K562 (cell line): ENCODE measurements around the gene NMRK1. TPM values are rescaled to one million over a fixed set of nuclear protein-coding genes. Genes with fewer than 3 reads are reported as not detected.

Experiments used
- ATAC-seq: fragments of 200-7000 bp; cut with Tn5 transposase; 3 replicates; pipeline ENCODE4 v1.9.1; 2020; ENCODE audit warnings: moderate library complexity
- BruUV-seq: library from RNA; stranded (reverse); fragments of 400-500 nt; replicated peaks from 2 replicates; lab custom pipeline; 2021; lab: Mats Ljungman, UMichigan
- CTCF ChIA-PET: fragments of 300-600 bp; formaldehyde crosslinking; extraction: SDS; loops from one replicate; lab custom pipeline; 2021; ENCODE audit warnings: low intra/inter-chr PET ratio; lab: Yijun Ruan, JAX
- POLR2A ChIA-PET: fragments of 300-600, 350-650 bp; sonication (Branson Sonifier 250); formaldehyde crosslinking; extraction: SDS; loops from one replicate; lab custom pipeline; 2021; ENCODE audit warnings: antibody characterized with exemption, inconsistent platforms; lab: Yijun Ruan, JAX
- DNase-seq, 4 experiments: peaks; one replicate each; pipeline versions ENCODE4 v3.0.0 to v3.0.0-alpha.2; 2011 to 2018; ENCODE audit warnings: low spot score in 3 of 4, mixed read lengths in 3 of 4; ENCODE audit errors: extremely low read depth in 1 of 4
- FAIRE-seq: peaks from 2 replicates; lab custom pipeline; 2011; peaks lifted over from hg19 to GRCh38; lab: Jason Lieb, UNC
- H2AFZ ChIP-seq: 2 replicates; pipeline ENCODE4 v1.6.0; 2011; ENCODE audit warnings: low read depth, low read length, control low read depth, inconsistent platforms
- H3K27ac ChIP-seq: fragments of 200-600 bp; 3 replicates; pipeline ENCODE4 v1.8.0; 2011; ENCODE audit warnings: low read depth, mild to moderate bottlenecking, control low read depth, inconsistent platforms, low read length, moderate library complexity, mixed read lengths; ENCODE audit errors: extremely low read depth
- H3K27me3 ChIP-seq, 2 experiments: fragments of 300-600 bp in 1 of 2; 2 replicates in 1 of 2; 3 replicates in 1 of 2; pipeline versions ENCODE4 v1.6.0 to v1.8.0; 2011; ENCODE audit warnings: inconsistent platforms in 2 of 2, low read length in 2 of 2, mild to moderate bottlenecking in 1 of 2, mixed read lengths in 1 of 2, moderate library complexity in 1 of 2; ENCODE audit not compliant: control insufficient read depth in 2 of 2, insufficient read depth in 2 of 2
- H3K36me3 ChIP-seq: fragments of 300-600 bp; 3 replicates; pipeline ENCODE4 v1.8.0; 2011; ENCODE audit warnings: mild to moderate bottlenecking, low read length, inconsistent platforms; ENCODE audit not compliant: control insufficient read depth, insufficient read depth
- H3K4me1 ChIP-seq, 2 experiments: fragments of 200-600 bp in 1 of 2; replicated peaks in 1 of 2; 2 replicates in 1 of 2; 3 replicates in 1 of 2; pipeline versions ENCODE4 v1.5.1 to v1.8.0; 2011; ENCODE audit warnings: inconsistent platforms in 2 of 2, low read length in 2 of 2, mild to moderate bottlenecking in 1 of 2, mixed read lengths in 1 of 2, moderate library complexity in 1 of 2; ENCODE audit not compliant: control insufficient read depth in 2 of 2, insufficient read depth in 2 of 2
- H3K4me2 ChIP-seq: 2 replicates; pipeline ENCODE4 v1.6.1; 2011; ENCODE audit warnings: low read length, control low read depth, inconsistent platforms, mixed read lengths; ENCODE audit not compliant: insufficient read depth
- H3K4me3 ChIP-seq: fragments of 200-600 bp; sonication (generic), shearing (Covaris generic); 2 replicates; pipeline ENCODE4 v1.5.1; 2016; ENCODE audit warnings: control low read depth, inconsistent platforms
- H3K79me2 ChIP-seq: fragments of 200-600 bp; 3 replicates; pipeline ENCODE4 v1.8.0; 2011; ENCODE audit warnings: low read length, inconsistent platforms; ENCODE audit not compliant: control insufficient read depth, insufficient read depth
- H3K9ac ChIP-seq, 2 experiments: 2 replicates each; pipeline versions ENCODE4 v1.6.0 to v1.6.1; 2011; ENCODE audit warnings: low read depth in 2 of 2, low read length in 2 of 2, control low read depth in 1 of 2, inconsistent platforms in 1 of 2, mild to moderate bottlenecking in 1 of 2, mixed read lengths in 1 of 2; ENCODE audit not compliant: insufficient read depth in 1 of 2
- H3K9me1 ChIP-seq: one replicate; pipeline ENCODE4 v1.6.0; 2011; ENCODE audit warnings: inconsistent platforms, mild to moderate bottlenecking, low read length, moderate library complexity; ENCODE audit not compliant: control insufficient read depth, insufficient read depth
- H3K9me3 ChIP-seq: replicated peaks from 2 replicates; pipeline ENCODE4 v1.5.1; 2011; ENCODE audit warnings: low read depth, low read length, inconsistent platforms; ENCODE audit not compliant: control insufficient read depth, insufficient read depth
- H4K20me1 ChIP-seq: replicated peaks from 2 replicates; pipeline ENCODE4 v1.6.1; 2011; ENCODE audit warnings: low read length, inconsistent platforms, mixed read lengths; ENCODE audit not compliant: control insufficient read depth, insufficient read depth
- IRF2 ChIP-seq: sonication (generic); formaldehyde crosslinking; IDR thresholded peaks from 2 replicates; pipeline ENCODE4 v1.8.1; 2022; ENCODE audit warnings: mild to moderate bottlenecking, missing genetic modification reagents
- MECOM ChIP-seq: fragments of 250-450 bp; sonication (Bioruptor Pico); IDR thresholded peaks from 2 replicates; pipeline ENCODE4 v1.8.0; 2022; ENCODE audit warnings: inconsistent platforms
- SOX6 ChIP-seq: fragments of 450-650 bp; IDR thresholded peaks from 2 replicates; pipeline ENCODE4 v1.6.1; 2014; ENCODE audit warnings: mild to moderate bottlenecking
- ZBTB8A ChIP-seq: fragments of 450-650 bp; IDR thresholded peaks from 2 replicates; pipeline ENCODE4 v1.6.1; 2018; ENCODE audit warnings: mild to moderate bottlenecking, moderate library complexity; ENCODE audit not compliant: partially characterized antibody
- ZNF785 ChIP-seq: fragments of 250-450 bp; sonication (Bioruptor Pico); IDR thresholded peaks from 2 replicates; pipeline ENCODE4 v1.4.0; 2020; ENCODE audit warnings: mild to moderate bottlenecking
- WGBS: fragments of 100-300 bp; shearing (Covaris generic); methylation state at CpG from one replicate; pipeline ENCODE4 v1.1.6; 2016; ENCODE audit warnings: low coverage, mixed read lengths; ENCODE audit not compliant: insufficient coverage; ENCODE audit errors: missing lambda C conversion rate; 5-methylcytosine and 5-hydroxymethylcytosine counted together
- in situ Hi-C: fragments of 300-500 bp; cut with MboI; formaldehyde crosslinking; loops from 4 replicates; pipeline ENCODE4 v1.15.0; 2018; ENCODE audit warnings: inconsistent platforms, mixed read lengths
- intact Hi-C: fragments of 100-400 bp; cut with micrococcal nuclease; formaldehyde crosslinking; loops from 2 replicates; pipeline ENCODE4 v1.14.2; 2022
- polyA plus RNA-seq, 8 experiments: library from polyadenylated mRNA; depleted of rRNA in 4 of 8; stranded (reverse) in 5 of 8; unstranded in 3 of 8; fragments of >200 nt; fragmentation: Nextera tagmentation in 2 of 8; fragmentation: Illumina TruSeq in 1 of 8; extraction: Ambion mirVana in 2 of 8; extraction: Trizol in 1 of 8; gene quantifications; 2 replicates each; pipeline versions ENCODE4 v1.2.1 to v1.2.3, GENCODE V29; 2011 to 2014; ENCODE audit warnings: inconsistent platforms in 1 of 8, missing spikeins in 1 of 8
- total RNA-seq, 7 experiments: library from RNA; depleted of rRNA in 6 of 7; stranded (reverse); fragments of >200 nt in 6 of 7; fragmentation: Illumina TruSeq in 2 of 7; extraction: Trizol in 2 of 7; gene quantifications; 2 replicates each; pipeline versions ENCODE4 v1.2.1 to v1.2.3, GENCODE V29; 2011 to 2021; ENCODE audit warnings: low replicate concordance in 1 of 7
- TF ChIP-seq, protein P1 (sequence below): fragments of 250-450 bp; sonication (Bioruptor Pico); IDR thresholded peaks from 2 replicates; pipeline ENCODE4 v1.8.0; 2022; ENCODE audit warnings: inconsistent platforms

NMRK1 gene
- total and polyA plus RNA-seq, 9 of the 15 experiments (the other 6 are each of a cell fraction or from before 2014, with no cell fraction given) = 1.1 to 3.5 (median 1.7) TPM

DNA sequence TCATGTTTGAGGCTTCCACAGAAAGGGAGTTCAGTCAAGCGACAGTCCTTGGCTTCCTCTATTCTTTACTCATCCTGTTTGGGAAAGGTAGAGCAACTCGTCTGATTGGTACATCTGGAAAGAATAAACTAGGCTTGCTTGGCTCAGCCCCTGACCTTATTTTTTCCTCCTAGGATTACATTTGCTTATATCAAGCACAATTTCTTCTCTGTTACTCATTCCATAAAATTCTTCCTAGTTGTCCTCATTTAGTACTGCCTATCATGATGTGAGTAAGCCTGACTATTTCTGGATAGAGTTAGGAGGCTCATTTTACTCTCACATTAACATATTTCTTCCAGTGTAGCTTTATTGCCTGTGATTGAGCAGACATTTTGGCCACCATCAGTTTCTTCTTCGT lies 48.9 kb downstream of the NMRK1 start:
- Histone ChIP-seq H3K79me2 (no peaks in the 10 kb centered on the region), H3K4me2 (no peak overlapping the region), H3K4me3 (no peak overlapping the region), H3K9me1 (no peaks in the 10 kb centered on the region), H3K9ac (no peak overlapping the region), H4K20me1 (no peaks in the 10 kb centered on the region), H2AFZ (no peak overlapping the region), H3K36me3 (no peaks in the 10 kb centered on the region), H3K27me3 (no peaks in the 10 kb centered on the region), H3K27ac (no peak overlapping the region), H3K4me1 (no peaks in the 10 kb centered on the region; a peak in 1 of 5 replicates), H3K9me3 (no peaks in the 10 kb centered on the region)
- CTCF ChIA-PET = no interaction called here
- WGBS = 0% methylated on average over 2 of the region's 3 CpGs
- in situ Hi-C loops (no loop called here), intact Hi-C loops (no loop called here)
- BruUV-seq = no TSS peak
- TF ChIP-seq MECOM (CRISPR knock-in tag) (no peak), ZBTB8A (no peak), IRF2 (CRISPR knock-in tag) (no peak), ZNF785 (no peak), SOX6 (no peak)
- TF ChIP-seq, protein P1, sequence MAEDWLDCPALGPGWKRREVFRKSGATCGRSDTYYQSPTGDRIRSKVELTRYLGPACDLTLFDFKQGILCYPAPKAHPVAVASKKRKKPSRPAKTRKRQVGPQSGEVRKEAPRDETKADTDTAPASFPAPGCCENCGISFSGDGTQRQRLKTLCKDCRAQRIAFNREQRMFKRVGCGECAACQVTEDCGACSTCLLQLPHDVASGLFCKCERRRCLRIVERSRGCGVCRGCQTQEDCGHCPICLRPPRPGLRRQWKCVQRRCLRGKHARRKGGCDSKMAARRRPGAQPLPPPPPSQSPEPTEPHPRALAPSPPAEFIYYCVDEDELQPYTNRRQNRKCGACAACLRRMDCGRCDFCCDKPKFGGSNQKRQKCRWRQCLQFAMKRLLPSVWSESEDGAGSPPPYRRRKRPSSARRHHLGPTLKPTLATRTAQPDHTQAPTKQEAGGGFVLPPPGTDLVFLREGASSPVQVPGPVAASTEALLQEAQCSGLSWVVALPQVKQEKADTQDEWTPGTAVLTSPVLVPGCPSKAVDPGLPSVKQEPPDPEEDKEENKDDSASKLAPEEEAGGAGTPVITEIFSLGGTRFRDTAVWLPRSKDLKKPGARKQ (CRISPR knock-in tag) = no peak
- DNase-seq (no peak), FAIRE-seq (no peak), ATAC-seq (no peak)
- POLR2A ChIA-PET = interaction anchor here (0.8 kb wide), 1 partner anchor 31 kb away, joined by 3 read pairs; no protein-coding TSS in a partner anchor
